AG09319 (cell line): ENCODE measurements around the gene D2HGDH.
"Not testable (repeated sequence)": the region's sequence is repeated elsewhere in the genome, so short reads cannot be mapped to it uniquely, and the experiment has no call there.

ENCODE experiments used
- DNase-seq: peaks from one replicate; pipeline ENCODE4 v3.0.0-alpha.2; 2010; ENCODE audit warnings: low read depth; ENCODE audit errors: extremely low read depth
- TF ChIP-seq, protein P1 (sequence below): IDR thresholded peaks from 2 replicates; pipeline ENCODE4 v1.5.1; 2011; ENCODE audit warnings: low read depth, mild to moderate bottlenecking, inconsistent platforms, low read length, moderate library complexity

D2HGDH gene

DNA sequence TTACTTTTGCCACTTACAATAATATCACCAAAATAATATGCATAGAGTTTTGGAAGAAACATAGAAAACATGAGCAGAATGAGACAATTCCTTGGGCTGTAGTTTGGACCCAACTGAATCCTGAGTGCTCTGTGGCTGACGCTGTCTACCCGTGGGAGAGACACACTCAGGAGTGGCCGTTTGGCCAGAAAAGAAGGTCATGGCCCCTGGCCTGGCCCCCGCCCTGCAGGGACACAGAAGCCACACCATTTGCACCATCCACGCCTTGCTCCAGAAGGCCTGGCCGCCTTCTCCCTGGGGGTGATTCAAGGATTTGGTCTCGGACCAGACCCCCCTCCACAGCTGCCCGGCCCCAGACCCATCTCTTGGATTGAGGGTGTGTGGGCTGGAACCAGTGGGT lies 6.4 kb upstream of the D2HGDH start:
- TF ChIP-seq, protein P1, sequence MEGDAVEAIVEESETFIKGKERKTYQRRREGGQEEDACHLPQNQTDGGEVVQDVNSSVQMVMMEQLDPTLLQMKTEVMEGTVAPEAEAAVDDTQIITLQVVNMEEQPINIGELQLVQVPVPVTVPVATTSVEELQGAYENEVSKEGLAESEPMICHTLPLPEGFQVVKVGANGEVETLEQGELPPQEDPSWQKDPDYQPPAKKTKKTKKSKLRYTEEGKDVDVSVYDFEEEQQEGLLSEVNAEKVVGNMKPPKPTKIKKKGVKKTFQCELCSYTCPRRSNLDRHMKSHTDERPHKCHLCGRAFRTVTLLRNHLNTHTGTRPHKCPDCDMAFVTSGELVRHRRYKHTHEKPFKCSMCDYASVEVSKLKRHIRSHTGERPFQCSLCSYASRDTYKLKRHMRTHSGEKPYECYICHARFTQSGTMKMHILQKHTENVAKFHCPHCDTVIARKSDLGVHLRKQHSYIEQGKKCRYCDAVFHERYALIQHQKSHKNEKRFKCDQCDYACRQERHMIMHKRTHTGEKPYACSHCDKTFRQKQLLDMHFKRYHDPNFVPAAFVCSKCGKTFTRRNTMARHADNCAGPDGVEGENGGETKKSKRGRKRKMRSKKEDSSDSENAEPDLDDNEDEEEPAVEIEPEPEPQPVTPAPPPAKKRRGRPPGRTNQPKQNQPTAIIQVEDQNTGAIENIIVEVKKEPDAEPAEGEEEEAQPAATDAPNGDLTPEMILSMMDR = no peak
- no peak for DNase-seq

DNA sequence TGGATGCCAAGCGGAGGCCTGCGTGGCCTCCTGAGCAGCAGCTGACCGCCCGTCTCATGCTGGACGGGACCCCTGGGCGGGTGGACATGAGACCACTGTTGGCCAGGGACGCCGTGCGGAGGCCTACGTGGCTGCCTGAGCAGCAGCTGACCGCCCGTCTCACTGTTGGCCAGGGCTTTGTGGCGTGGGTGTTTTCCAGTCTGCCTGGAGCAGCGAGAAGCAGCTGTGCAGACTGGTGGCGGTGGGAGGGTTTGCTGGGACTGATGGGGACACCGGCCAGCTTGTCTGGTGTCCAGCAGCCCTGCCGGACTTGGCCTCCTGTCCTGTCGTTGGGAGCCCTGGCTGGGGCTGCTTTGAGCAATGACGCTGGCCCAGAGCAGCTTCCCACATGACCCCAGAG lies 5.8 kb upstream of the D2HGDH start:
- TF ChIP-seq, protein P1 = no peak

DNA sequence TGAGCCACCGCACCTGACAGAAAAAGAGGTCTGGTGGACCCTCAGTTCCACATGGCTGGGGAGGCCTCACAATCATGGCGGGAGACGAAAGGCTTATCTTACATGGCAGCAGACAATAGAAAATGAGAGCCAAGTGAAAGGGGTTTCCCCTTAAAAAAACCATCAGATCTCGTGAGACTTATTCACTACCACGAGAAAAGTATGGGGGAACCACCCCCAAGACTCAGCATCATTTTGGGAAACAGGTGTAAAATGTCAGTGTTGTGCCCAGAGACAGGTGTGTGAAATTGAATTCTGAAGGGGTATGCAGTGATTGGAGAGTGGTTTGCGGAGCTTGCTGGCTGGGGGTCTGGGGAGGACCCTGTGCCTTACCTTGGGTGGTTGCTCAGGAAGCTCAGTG lies 4.6 kb upstream of the D2HGDH start:
- no peak for DNase-seq
- TF ChIP-seq, protein P1 = no peak

More for the DNA sequence above, 5.8 kb upstream of the D2HGDH start:
- DNase-seq = no peak

DNA sequence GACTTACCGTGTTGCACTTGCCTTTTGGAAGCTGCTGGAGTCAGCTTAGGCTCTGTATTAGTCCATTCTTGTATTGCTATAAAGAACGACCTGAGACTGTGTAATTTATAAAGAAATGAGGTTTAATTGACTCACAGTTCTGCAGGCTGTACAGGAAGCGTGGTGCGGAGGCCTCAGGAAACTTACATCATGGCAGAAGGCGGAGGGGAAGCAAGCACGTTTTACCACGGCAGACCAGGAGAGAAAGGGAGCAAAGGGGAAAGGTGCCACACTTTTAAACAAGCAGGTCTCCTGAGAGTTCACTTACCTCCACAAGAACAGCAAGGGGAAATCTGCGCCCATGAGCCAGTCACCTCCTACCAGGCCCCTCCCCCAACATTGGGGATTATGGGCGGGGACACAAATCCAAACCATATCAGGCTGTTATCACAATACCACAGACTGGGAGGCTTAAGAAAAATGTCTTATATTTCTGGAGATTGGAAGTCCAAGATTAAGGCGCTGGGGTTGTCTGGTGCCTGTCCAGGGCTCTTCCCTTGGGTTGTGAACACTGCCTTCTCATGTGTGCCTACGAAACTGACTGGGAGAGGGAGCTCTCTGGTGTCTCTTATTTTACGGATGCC lies 3.6 kb upstream of the D2HGDH start:
- TF ChIP-seq, protein P1 = no peak
- no peak for DNase-seq

DNA sequence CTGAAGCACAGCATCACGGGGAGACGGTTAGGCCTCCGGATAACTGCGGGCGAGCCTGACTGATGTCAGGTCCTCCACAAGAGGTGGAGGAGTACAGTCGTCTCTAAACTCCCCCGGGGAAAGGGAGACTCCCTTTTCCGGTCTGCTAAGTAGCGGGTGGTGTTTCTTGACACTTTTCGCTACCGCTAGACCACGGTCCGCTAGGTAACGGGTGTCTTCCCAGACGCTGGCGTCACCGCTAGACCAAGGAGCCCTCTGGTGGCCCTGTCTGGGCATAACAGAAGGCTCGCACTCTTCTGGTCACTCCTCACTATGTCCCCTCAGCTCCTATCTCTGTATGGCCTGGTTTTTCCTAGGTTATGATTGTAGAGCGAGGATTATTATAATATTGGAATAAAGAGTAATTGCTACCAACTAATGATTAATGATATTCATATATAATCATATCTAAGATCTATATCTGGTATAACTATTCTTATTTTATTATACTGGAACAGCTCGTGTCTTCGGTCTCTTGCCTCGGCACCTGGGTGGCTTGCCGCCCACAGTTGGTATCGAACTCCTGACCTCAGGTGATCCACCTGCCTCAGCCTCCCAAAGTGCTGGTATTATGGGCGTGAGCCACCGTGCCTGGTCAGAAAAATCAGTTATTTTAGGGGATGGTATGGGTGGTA lies 1.8 kb upstream of the D2HGDH start:
- TF ChIP-seq, protein P1 = peak; percentile 9
- not testable (repeated sequence) for DNase-seq

DNA sequence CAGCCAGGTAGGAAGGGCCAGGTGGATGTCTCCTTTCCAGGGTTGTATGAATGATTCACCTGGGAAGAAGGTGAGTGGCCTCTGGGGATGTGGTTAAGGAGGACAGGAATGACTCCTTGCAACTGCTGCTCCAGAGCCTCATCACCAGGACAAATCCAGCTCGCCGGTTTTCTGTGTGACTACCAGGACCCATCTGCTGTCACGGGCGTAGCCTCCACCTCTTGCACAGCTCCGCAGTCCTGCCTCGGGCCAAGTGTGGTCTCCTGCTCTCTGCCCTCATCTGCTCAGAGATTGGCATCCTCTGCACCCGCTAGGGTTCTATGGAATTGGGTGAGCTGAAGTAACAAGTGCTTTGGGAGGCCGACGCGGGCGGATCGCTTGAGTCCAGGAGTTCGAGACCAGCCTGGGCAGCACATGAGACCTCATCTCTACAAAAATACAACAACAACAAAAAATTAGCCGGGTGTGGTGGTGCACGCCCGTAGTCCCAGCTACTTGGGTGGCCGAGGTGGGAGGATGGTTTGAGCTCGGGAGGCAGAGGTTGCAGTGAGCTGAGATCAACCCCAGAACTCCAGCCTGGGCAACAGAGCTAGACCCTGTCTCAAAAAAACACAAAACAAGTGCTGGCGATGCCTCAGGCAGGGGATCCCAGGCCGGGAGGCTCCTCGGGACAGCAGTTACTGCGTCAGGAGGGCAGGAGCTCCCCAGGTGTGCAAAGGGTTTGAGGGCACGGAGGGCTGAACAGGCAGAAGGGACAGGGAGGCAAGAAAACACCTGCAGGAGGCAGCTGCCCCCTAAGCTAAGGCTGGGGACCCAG lies 831 bp upstream of the D2HGDH start:
- no peak for DNase-seq

More for the DNA sequence above, 831 bp upstream of the D2HGDH start:
- TF ChIP-seq, protein P1 = no peak
